Retinal pigment epithelial cell (primary cell): ENCODE results near the gene TNRC6C.

ENCODE experiments used
- DNase-seq: peaks from one replicate; pipeline ENCODE4 v3.0.0-alpha.2; 2010; ENCODE audit warnings: low read depth
- H3K4me3 ChIP-seq: 2 replicates; pipeline ENCODE4 v1.5.1; 2011; ENCODE audit warnings: mild to moderate bottlenecking, low read length, control low read depth, moderate library complexity
- TF ChIP-seq, protein P1 (sequence below): conservative IDR thresholded peaks from 2 replicates; pipeline ENCODE4 v1.5.1; 2011; ENCODE audit warnings: low read depth, low read length, control low read depth, inconsistent platforms

TNRC6C gene

DNA sequence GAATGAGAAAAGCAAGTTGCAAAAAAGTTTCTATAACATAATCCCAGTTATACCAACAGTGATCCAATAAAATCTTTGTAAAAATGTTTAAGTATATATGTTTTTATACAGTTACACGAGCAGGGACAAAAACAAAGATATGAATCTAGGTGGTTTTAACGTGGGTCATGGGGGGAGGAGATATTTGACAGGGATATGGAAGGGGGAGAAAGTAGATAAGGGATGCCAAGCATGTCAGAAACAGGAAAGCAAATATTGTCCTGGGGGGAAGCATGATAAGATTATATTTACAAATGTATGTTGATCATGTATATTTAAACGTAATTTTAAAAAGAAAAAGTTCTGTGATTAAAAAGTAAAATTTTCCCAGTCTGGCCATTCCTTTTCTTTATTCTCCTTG is 43.1 kb downstream of the TNRC6C start:
- TF ChIP-seq, protein P1, sequence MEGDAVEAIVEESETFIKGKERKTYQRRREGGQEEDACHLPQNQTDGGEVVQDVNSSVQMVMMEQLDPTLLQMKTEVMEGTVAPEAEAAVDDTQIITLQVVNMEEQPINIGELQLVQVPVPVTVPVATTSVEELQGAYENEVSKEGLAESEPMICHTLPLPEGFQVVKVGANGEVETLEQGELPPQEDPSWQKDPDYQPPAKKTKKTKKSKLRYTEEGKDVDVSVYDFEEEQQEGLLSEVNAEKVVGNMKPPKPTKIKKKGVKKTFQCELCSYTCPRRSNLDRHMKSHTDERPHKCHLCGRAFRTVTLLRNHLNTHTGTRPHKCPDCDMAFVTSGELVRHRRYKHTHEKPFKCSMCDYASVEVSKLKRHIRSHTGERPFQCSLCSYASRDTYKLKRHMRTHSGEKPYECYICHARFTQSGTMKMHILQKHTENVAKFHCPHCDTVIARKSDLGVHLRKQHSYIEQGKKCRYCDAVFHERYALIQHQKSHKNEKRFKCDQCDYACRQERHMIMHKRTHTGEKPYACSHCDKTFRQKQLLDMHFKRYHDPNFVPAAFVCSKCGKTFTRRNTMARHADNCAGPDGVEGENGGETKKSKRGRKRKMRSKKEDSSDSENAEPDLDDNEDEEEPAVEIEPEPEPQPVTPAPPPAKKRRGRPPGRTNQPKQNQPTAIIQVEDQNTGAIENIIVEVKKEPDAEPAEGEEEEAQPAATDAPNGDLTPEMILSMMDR = no peak
- DNase-seq = no peak
- no peak overlapping the region for H3K4me3 ChIP-seq

- no peak for DNase-seq
- TF ChIP-seq, protein P1 = no peak
- H3K4me3 ChIP-seq = no peak overlapping the region
Observed at GRCh38 chr17:78002166-78002565, 43.7 kb downstream of the TNRC6C start.

DNA sequence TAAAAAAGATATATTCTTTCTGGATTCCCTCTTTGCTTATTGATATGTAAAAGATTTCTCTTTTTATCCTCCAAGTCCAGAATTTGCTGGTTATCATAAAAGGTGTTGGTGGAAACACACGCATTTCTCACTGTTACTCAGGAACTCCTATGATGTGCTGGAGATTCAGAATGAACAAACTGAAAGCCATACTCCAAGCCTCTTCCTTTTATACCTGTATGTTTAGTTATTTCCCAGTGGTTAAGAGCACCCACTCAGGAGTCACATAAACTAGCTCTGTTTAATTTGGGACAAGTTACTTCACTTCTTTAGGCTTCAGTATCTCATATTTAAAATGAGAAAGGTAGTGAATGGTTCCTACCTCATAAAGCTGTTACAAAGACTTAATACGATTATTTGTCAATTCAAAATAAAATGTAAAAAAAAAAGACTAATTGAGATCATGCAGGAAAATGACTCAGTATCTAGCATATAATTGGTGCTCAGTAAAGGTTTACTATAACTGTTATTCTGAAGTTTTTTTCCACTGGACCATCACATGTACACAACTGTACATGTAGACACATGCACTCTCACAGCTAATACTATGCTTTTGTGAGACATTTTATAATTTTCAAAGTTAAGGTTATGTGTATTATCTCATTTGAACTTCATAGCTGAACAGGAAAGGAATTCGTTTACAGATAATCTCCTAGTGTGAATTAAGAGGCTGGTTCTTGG is 47.1 kb downstream of the TNRC6C start:
- TF ChIP-seq, protein P1 = no peak
- no peak for DNase-seq
- H3K4me3 ChIP-seq = no peak overlapping the region

DNA sequence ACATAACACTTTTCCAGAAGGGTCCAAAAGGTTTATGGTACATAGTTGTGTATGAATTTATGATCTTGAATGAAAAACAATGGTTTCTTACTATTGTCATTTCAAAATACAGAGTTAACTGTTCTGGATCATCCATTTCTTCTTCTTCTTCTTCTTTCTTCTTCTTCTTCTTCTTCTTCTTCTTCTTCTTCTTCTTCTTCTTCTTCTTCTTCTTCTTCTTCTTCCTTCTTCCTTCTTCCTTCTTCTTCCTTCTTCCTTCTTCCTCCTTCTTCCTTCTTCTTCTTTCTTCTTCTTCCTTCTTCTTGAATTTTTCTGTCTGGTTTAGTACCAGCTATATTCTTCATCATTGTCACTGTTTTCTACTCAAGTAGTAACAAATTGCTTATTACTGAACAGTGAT is 47.8 kb downstream of the TNRC6C start:
- no peak for DNase-seq
- TF ChIP-seq, protein P1 = no peak
- H3K4me3 ChIP-seq = no peak overlapping the region

- no peak overlapping the region for H3K4me3 ChIP-seq
- TF ChIP-seq, protein P1 = no peak
- no peak for DNase-seq
Observed at GRCh38 chr17:78007647-78008046, 49.1 kb downstream of the TNRC6C start.

- TF ChIP-seq, protein P1 = no peak
- DNase-seq = no peak
- H3K4me3 ChIP-seq = no peak overlapping the region
Observed at GRCh38 chr17:78010759-78011158, 52.3 kb downstream of the TNRC6C start.

DNA sequence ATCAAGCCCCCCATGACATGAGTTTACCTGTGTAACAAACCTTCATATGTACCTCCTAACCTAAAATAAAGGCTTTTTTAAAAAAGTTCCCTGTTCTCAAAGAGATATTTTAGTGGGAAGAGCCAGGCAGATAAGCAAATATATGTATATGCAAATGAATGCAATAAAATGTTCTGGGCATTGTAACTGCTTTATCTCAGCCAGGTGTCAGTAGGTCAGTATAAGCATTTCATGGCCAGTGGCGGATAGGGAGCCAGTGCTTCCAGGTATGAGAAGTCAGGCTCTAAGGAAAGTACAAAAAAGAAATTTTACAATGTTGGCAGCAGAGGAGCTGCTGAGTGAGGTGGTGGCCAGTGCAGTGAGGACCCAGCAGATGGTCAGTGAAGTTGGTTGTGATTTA is 53.9 kb downstream of the TNRC6C start:
- no peak overlapping the region for H3K4me3 ChIP-seq
- TF ChIP-seq, protein P1 = no peak
- DNase-seq = no peak
